SIG-M5 treated with dmso at 0.1 percent for 504 hours (cell line): Measurements from ENCODE around the gene PPM1E.
"Not testable (repeated sequence)": the region's sequence is repeated elsewhere in the genome, so short reads cannot be mapped to it uniquely, and the experiment has no call there.

Source experiments
- DNase-seq: peaks from one replicate; lab custom pipeline; 2025; ENCODE audit not compliant: unreplicated experiment; lab: John Stamatoyannopoulos, UW

The PPM1E gene

DNA sequence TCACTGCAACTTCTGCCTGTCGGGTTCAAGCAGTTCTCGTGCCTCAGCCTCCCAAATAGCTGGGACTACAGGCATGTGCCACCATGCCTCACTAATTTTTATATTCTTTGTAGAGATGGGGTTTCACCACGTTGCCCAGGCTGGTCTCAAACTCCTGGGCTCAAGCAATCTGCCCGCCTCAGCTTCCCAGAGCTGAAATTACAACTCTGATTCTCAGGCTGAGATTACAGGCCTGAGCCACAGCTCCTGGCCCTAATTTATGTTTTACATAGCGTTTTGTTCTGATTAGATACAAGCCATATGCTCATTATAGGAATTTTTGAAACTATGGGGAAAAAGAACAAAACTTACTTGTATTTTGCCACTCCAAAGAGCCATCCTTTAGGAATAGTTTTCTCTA is 22.8 kb downstream of the PPM1E start:
- DNase-seq, result not testable (repeated sequence)

GRCh38 chr17:58779446-58779845 is 23.8 kb downstream of the PPM1E start:
- no peak for DNase-seq

- DNase-seq, result peak; percentile 20
These were observed 27.7 kb downstream of the PPM1E start for GRCh38 chr17:58783380-58783779.

DNA sequence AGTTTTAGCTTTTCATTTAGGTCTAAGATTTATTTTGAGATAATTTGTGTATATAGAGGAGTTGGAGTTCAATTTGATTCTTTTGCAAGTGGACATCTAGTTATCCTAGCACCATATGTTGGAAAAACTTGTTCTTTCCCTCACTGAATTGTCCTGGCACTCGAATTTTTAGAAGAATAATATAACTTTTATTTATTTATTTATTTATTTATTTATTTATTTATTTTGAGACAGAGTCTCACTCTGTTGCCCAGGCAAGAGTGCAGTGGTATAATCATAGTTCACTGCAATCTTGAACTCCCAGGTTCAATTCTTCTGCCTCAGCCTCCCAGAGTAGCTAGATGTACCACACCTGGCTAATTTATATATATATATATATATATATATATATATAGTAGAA is 29.4 kb downstream of the PPM1E start:
- no peak for DNase-seq

DNA sequence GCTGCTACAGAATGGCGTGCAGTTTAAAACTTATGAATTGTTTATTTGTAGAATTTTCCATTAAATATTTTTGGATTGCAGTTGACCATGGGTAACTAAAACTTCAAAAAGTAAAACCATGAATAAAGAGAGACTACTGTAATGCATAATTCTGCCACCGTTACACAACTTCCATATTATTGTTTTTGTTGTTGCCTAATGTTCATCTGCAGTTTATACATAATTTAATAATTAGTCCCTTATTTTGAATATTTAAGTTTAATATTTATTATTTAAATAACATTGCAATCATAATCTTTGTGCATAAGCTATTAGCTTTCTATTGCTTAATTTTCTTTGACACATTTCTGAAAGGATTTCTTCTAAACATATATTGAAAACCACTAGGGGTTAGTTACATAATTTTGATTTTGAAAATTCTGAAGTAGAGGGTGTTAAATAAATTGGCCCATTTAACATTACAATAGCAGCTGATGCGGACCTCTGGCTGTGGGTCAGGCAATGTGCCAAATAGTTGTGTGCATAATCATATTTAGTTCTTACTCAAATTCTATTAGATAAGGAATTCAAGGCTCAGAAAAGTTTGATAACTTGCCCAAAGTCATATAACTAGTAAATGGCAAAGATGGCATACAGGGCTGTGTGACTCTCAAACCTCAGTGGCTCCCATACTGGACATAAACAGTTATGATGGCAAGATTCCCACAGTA is 31.1 kb downstream of the PPM1E start:
- no peak for DNase-seq

GRCh38 chr17:58788199-58788598 is 32.5 kb downstream of the PPM1E start:
- no peak for DNase-seq

GRCh38 chr17:58789160-58789559 is 33.5 kb downstream of the PPM1E start:
- DNase-seq, result no peak

GRCh38 chr17:58789831-58790230 is 34.2 kb downstream of the PPM1E start:
- no peak for DNase-seq

DNA sequence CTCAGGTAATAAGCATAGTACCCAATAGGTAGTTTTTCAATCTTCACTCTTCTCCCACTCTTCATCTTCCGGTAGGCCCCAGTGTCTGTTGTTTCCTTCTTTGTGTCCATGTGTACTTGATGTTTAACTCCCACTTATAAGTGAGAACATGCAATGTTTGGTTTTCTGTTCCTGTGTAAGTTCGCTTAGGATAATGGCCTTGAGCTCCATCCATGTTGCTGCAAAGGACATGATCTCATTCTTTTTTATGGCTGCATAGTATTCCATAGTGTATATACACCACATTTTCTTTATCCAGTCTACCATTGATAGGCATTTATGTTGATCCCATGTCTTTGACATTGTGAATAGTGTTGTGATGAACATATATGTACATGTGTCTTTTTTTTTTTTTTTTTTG is 38.9 kb downstream of the PPM1E start:
- DNase-seq, result not testable (repeated sequence)

DNA sequence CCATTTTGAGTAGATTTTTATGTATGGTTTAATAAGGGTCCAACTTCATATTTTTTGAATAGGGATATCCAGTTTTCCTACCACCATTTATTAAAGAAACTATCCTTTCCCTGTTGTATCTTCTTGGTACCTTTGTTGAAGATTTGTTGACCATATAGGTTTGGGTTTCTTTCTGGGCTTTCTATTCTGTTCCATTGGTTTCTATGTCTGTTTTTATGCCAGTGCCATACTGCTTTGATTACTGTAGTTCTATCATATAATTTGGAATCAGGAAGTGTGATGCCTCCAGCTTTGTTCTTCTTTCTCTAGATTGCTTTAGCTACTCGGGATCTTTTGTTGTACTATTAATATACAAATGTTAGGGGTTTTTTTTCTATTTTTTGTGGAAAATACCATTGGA is 46.5 kb downstream of the PPM1E start:
- DNase-seq, result no peak

GRCh38 chr17:58806046-58806445 is 50.4 kb downstream of the PPM1E start:
- no peak for DNase-seq

DNA sequence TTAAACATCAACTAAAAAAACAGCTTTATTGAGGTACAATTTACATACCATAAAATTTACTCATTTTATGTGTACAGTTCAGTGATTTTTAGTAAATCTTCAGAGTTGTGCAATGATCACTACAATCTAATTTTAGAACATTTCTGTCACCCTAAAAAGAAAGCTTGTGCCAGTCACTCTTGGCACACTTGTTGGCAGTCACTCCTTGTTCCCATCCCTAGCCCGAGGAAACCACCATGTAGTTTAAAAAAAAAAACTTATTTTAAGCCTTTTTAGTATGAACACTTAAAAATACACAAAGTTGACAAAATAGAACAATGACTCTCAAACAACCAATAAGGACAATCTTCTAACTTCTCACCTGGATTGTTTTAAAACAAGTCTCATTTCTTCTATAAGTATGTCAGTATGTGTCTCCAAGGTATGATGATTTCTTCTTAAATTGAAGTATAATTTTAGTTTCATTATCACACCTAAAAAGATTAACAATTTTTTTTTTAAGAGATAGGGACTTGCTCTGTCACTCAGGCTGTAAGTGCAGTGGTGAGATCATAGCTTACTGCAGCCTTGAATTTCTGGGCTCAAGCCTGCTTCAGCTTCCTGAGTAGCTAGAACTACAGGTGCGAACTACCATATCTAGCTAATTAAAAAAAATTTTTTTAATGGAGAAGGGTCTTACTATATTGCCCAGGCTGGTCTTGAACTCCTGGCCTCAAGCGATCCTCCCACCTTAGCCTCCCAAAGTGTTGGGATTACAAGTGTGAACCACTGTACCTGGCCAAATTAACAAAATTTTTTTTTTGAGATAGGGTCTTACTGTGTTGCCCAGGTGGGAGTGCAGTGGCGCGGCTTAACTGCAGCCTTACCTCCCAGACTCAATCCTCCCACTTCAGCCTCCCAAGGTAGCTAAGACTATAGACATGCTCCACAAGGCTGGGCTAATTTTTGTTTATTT is 53.2 kb downstream of the PPM1E start:
- DNase-seq, result no peak

GRCh38 chr17:58809564-58809936 is 53.9 kb downstream of the PPM1E start:
- DNase-seq, result no peak

GRCh38 chr17:58811290-58811689 is 55.6 kb downstream of the PPM1E start:
- DNase-seq, result no peak

DNA sequence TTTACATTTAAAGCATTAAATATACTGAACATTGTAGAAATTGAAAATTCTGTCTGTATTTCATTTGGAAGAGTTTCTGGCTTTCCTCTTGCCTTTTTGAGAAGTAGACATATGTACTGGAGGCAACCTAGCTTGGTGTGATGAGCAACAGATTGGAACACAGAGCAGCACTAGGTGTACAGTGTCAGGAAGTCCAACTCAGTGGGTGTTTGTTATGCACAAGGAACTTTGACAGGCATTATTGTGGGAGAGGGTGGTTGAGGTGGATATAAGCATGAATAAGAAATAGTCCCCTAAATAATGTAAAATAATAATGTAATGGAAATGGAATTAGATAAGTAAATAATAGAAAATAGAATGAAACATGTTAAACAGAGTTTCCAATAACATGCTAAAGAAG is 58.1 kb downstream of the PPM1E start:
- DNase-seq, result no peak

DNA sequence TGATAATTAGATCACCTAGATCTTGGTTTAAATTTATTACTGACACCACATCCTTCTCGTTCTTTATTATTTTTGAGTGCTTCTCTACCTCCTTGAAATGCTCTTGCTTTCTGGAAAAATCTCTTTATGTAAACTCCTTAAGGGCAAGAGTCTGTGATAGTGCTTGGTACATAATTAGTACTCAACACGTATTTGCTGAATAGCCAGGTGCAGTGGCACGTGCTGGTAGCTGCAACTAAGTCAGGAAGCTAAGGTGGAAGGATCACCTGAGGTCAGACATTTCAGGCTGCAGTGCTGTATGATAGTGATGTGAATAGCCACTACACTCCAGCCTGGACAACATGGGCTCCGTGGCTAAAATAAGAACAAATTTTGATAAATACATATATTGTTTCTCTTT is 63.0 kb downstream of the PPM1E start:
- no peak for DNase-seq

GRCh38 chr17:58822148-58823050 is 66.7 kb downstream of the PPM1E start:
- peak; percentile 19 for DNase-seq

- DNase-seq, result no peak
These were observed 67.4 kb downstream of the PPM1E start for GRCh38 chr17:58823051-58823525.

DNA sequence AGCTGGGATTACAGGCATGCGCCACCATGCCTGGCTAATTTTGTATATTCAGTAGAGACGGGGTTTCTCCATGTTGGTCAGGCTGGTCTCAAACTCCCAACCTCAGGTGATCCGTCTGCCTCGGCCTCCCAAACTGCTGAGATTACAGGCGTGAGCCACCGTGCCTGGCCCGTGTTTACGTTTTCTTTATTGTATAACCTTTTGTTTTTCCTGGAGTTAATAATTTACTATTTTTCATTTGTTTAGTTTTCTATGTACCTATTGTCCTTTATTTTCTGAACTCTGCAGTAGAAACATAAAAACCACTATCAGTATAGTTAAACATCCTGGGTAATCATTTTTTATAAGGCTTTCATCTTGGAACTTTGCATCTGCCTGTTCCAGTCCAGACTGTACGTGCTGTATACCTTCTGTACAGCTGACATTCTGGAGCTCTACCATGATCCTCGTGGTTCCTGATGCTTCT is 73.6 kb downstream of the PPM1E start:
- DNase-seq, result no peak

DNA sequence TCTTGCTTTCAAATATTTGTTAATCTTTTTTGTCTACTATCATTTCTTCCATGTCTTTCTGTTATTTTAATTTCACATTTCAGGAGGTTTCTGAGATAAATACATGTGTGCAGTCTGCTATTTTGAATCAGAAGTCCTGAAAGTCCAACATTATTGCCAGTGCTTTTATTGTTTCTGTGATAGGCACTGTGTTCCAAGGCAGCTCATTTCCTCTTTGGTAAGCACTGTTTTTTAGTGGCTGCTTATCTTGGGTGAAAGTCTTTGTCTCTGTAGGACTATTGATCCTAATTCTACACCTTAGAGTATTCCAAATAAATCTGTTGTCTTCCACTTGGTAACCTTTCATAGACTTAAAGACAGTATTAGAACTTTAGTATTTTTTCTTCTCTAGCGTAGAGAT is 76.1 kb downstream of the PPM1E start:
- DNase-seq, result no peak

GRCh38 chr17:58832514-58832913 is 76.9 kb downstream of the PPM1E start:
- no peak for DNase-seq
